ENCODE data around the gene SEMA3A.

DNA sequence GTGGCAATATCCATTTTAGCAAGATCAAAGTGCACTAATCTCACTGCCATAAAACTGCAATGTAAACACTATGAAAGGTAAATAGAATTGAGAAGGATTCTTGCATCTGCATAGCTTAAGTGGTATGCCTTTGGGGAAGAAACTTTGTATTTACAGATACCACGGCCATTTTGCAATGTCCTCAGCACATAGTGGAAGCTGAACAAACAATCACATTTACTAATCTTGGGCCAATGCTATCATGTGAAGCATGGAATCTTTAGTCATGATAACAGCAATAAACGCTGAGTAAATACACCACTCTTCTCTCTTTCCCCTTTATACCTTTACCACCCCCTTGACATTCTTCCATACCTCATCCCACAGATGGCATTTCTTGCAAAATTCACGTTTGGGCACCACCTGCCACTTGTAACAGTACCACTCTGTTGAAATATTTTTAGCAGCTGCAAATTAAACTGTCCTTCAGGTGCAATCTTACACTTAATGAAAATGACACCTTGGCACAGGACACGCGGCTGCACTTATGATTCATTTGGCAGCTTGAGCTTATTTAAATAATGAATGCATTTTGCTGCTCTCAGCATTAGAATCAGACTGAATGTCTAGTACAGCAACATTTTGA lies 171.8 kb downstream of the SEMA3A start:
- TF ChIP-seq, protein P1, sequence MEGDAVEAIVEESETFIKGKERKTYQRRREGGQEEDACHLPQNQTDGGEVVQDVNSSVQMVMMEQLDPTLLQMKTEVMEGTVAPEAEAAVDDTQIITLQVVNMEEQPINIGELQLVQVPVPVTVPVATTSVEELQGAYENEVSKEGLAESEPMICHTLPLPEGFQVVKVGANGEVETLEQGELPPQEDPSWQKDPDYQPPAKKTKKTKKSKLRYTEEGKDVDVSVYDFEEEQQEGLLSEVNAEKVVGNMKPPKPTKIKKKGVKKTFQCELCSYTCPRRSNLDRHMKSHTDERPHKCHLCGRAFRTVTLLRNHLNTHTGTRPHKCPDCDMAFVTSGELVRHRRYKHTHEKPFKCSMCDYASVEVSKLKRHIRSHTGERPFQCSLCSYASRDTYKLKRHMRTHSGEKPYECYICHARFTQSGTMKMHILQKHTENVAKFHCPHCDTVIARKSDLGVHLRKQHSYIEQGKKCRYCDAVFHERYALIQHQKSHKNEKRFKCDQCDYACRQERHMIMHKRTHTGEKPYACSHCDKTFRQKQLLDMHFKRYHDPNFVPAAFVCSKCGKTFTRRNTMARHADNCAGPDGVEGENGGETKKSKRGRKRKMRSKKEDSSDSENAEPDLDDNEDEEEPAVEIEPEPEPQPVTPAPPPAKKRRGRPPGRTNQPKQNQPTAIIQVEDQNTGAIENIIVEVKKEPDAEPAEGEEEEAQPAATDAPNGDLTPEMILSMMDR (IDR thresholded peaks at IDR 0.05), result no peak
- no peak for TF ChIP-seq POLR2A (IDR thresholded peaks at IDR 0.05)

Data from esophagus squamous epithelium (tissue), 4 donors.